Measurements from ENCODE around the gene ZNF865. TPM values are rescaled to one million over a fixed set of nuclear protein-coding genes. Genes with fewer than 3 reads are reported as not detected.

ZNF865 gene
- total and polyA plus RNA-seq, 2 donors (not counting 3 experiments of a cell fraction or from before 2014, with no cell fraction given) = 4.0 to 10.1 TPM

GRCh38 chr19:55603581-55604292, 1.7 kb upstream of the ZNF865 start:
- ChIA-PET CTCF (interaction anchor here (0.7 to 3.8 kb wide), 6 partner anchors 18 to 463 kb away, joined by 3 to 25 read pairs (median 3); no protein-coding TSS in a partner anchor), POLR2A (interaction anchor here (1.2 to 1.4 kb wide), 2 partner anchors 22 to 23 kb away, joined by 3 to 4 read pairs; no protein-coding TSS in a partner anchor)
- H2AFZ ChIP-seq (ENCODE audit: low read depth, low read length) = no peak overlapping the region
- no peaks in the 10 kb centered on the region for H3K9me3 ChIP-seq (replicated peaks; ENCODE audit: control insufficient read depth, insufficient read depth, low read length)
- H3K36me3 ChIP-seq (ENCODE audit: control insufficient read depth in 2 of 2, extremely low read depth in 1 of 2, insufficient read depth in 2 of 2, low read length in 2 of 2) = no peaks in the 10 kb centered on the region
- no peaks in the 10 kb centered on the region for H3K9me1 ChIP-seq (replicated peaks; ENCODE audit: control insufficient read depth, extremely low read depth, insufficient read depth, low read length)
- peaks cover 18% of the 10 kb centered on the region for H3K79me2 ChIP-seq (ENCODE audit: control insufficient read depth, insufficient read depth, low read length)
- dilution Hi-C loops (cut with MboI; ENCODE audit: extremely low pct_ligation_motif_present, low sequenced_read_pairs) = loop anchor here (10.0 kb wide), 1 partner anchor 89 kb away; no protein-coding TSS in a partner anchor
- intact Hi-C loops (cut with micrococcal nuclease) = loop anchor here (10.0 kb wide), 2 partner anchors 219 to 349 kb away; partner anchors contain the start of genes PPP6R1, RPL28 and TMEM238
- no peaks in the 10 kb centered on the region for H3K27me3 ChIP-seq (ENCODE audit: control insufficient read depth in 2 of 2, insufficient read depth in 2 of 2, low read length in 2 of 2)
- H4K20me1 ChIP-seq (replicated peaks; ENCODE audit: control insufficient read depth, extremely low read depth, insufficient read depth, low read length) = no peaks in the 10 kb centered on the region
- H3K4me2 ChIP-seq (ENCODE audit: insufficient read depth, low read length) = no peak overlapping the region
- no peak overlapping the region for H3K4me3 ChIP-seq (replicated peaks in 1 of 3; ENCODE audit: insufficient read depth in 1 of 3, low read depth in 1 of 3, low read length in 3 of 3)
- BruUV-seq (replicated peaks) = no TSS peak
- TF ChIP-seq EZH2 (IDR thresholded peaks at IDR 0.05; ENCODE audit: borderline replicate concordance, low read depth, low read length, severe bottlenecking) (no peak), MAX (IDR thresholded peaks at IDR 0.05; ENCODE audit: insufficient read depth, insufficient read length) (no peak), POLR2AphosphoS5 (IDR thresholded peaks at IDR 0.05; ENCODE audit: insufficient read depth, low read depth, low read length) (no peak), POLR2A (IDR thresholded peaks at IDR 0.05; ENCODE audit: low read depth, low read length) (no peak), FOS (IDR thresholded peaks at IDR 0.05; ENCODE audit: borderline replicate concordance, insufficient read depth, low read length) (no peak)
- peaks cover 21% of the 10 kb centered on the region for H3K4me1 ChIP-seq (ENCODE audit: control insufficient read depth, extremely low read depth, insufficient read depth, low read length)
- no peak overlapping the region for H3K9ac ChIP-seq (replicated peaks; ENCODE audit: extremely low read depth, insufficient read depth, low read length)
- FAIRE-seq (peak; percentile 56), DNase-seq (ENCODE audit: low read depth, low spot score) (no peak)
- no peak overlapping the region for H3K27ac ChIP-seq (ENCODE audit: insufficient read depth, low read depth, low read length)
